HepG2 (cell line): ENCODE measurements around the gene STK32C. TPM values are rescaled to one million over a fixed set of nuclear protein-coding genes. Genes with fewer than 3 reads are reported as not detected.

Experiments
- ATAC-seq: fragments of 200-7000 bp; cut with Tn5 transposase; 3 replicates; pipeline ENCODE4 v1.9.1; 2020; ENCODE audit warnings: mild to moderate bottlenecking, moderate library complexity
- BruUV-seq: library from RNA; stranded (reverse); fragments of 400-500 nt; replicated peaks from 2 replicates; lab custom pipeline; 2021; lab: Mats Ljungman, UMichigan
- CTCF ChIA-PET: fragments of 300-600 bp; formaldehyde crosslinking; extraction: SDS; loops from one replicate; lab custom pipeline; 2021; ENCODE audit warnings: low total read pairs, inconsistent platforms, low intra/inter-chr PET ratio; lab: Yijun Ruan, JAX
- POLR2A ChIA-PET: fragments of 350-600 bp; sonication (Branson Sonifier 250); formaldehyde crosslinking; loops from one replicate; lab custom pipeline; 2020; ENCODE audit warnings: antibody characterized with exemption, inconsistent platforms; lab: Yijun Ruan, JAX
- DNase-seq: peaks from one replicate; pipeline ENCODE4 v3.0.0-alpha.2; 2015; ENCODE audit warnings: low spot score
- FAIRE-seq: peaks from 3 replicates; lab custom pipeline; 2011; peaks lifted over from hg19 to GRCh38; lab: Jason Lieb, UNC
- H2AFZ ChIP-seq: one replicate; pipeline ENCODE4 v1.6.1; 2011; ENCODE audit warnings: low read length, inconsistent platforms
- H3K27ac ChIP-seq: fragments of 300-600 bp; 3 replicates; pipeline ENCODE4 v1.8.0; 2011; ENCODE audit warnings: mixed run types, mild to moderate bottlenecking, mixed read lengths, low read length, inconsistent platforms; ENCODE audit not compliant: insufficient read depth; ENCODE audit errors: extremely low read length
- H3K27me3 ChIP-seq, 2 experiments: fragments of 200-600 bp in 1 of 2; 2 replicates in 1 of 2; 3 replicates in 1 of 2; pipeline versions ENCODE4 v1.6.0 to v1.8.0; 2011; ENCODE audit warnings: low read length in 2 of 2, mild to moderate bottlenecking in 2 of 2, moderate library complexity in 2 of 2, inconsistent platforms in 1 of 2; ENCODE audit not compliant: insufficient read depth in 2 of 2, control insufficient read depth in 1 of 2
- H3K36me3 ChIP-seq, 2 experiments: fragments of 200-600 bp in 1 of 2; replicated peaks in 1 of 2; 2 replicates in 1 of 2; 3 replicates in 1 of 2; pipeline versions ENCODE4 v1.5.1 to v1.8.0; 2011; ENCODE audit warnings: low read length in 2 of 2, inconsistent platforms in 1 of 2; ENCODE audit not compliant: insufficient read depth in 2 of 2, control insufficient read depth in 1 of 2
- H3K4me1 ChIP-seq: 2 replicates; pipeline ENCODE4 v1.5.1; 2012; ENCODE audit warnings: low read length, inconsistent platforms; ENCODE audit not compliant: insufficient read depth
- H3K4me2 ChIP-seq: 2 replicates; pipeline ENCODE4 v1.6.0; 2011; ENCODE audit warnings: low read depth, low read length, inconsistent platforms
- H3K4me3 ChIP-seq, 3 experiments: fragments of 200-600 bp in 1 of 3; sonication (generic), shearing (Covaris generic) in 1 of 3; replicated peaks in 1 of 3; 2 replicates each; pipeline ENCODE4 v1.5.1; 2011 to 2016; ENCODE audit warnings: low read length in 3 of 3, inconsistent platforms in 2 of 3, low read depth in 2 of 3, mild to moderate bottlenecking in 2 of 3, control low read depth in 1 of 3, mixed read lengths in 1 of 3; ENCODE audit not compliant: insufficient read depth in 1 of 3
- H3K79me2 ChIP-seq: one replicate; pipeline ENCODE4 v1.6.1; 2011; ENCODE audit warnings: low read length, inconsistent platforms; ENCODE audit not compliant: insufficient read depth
- H3K9ac ChIP-seq: 2 replicates; pipeline ENCODE4 v1.6.0; 2011; ENCODE audit warnings: mild to moderate bottlenecking, low read depth, low read length, inconsistent platforms; ENCODE audit not compliant: insufficient read depth
- H3K9me3 ChIP-seq: 2 replicates; pipeline ENCODE4 v1.5.1; 2012; ENCODE audit warnings: mild to moderate bottlenecking, low read length
- H4K20me1 ChIP-seq: 2 replicates; pipeline ENCODE4 v1.6.0; 2011; ENCODE audit warnings: inconsistent platforms, mild to moderate bottlenecking, low read length, moderate library complexity; ENCODE audit not compliant: insufficient read depth
- CC2D1A ChIP-seq: sonication (generic); formaldehyde crosslinking; IDR thresholded peaks from 2 replicates; pipeline ENCODE4 v1.8.1; 2023; ENCODE audit warnings: mild to moderate bottlenecking, missing genetic modification reagents
- KDM4B ChIP-seq: sonication (generic); formaldehyde crosslinking; IDR thresholded peaks from 2 replicates; pipeline ENCODE4 v1.4.0; 2020; ENCODE audit warnings: missing genetic modification reagents
- MAFG ChIP-seq: sonication (generic); formaldehyde crosslinking; IDR thresholded peaks from 2 replicates; pipeline ENCODE4 v1.5.1; 2020; ENCODE audit warnings: mild to moderate bottlenecking, missing genetic modification reagents
- MYNN ChIP-seq: sonication (generic); formaldehyde crosslinking; IDR thresholded peaks from 2 replicates; pipeline ENCODE4 v1.4.0; 2020; ENCODE audit warnings: mild to moderate bottlenecking, low read depth, missing genetic modification reagents
- MZF1 ChIP-seq: sonication (generic); formaldehyde crosslinking; IDR thresholded peaks from 2 replicates; pipeline ENCODE4 v1.8.1; 2023; ENCODE audit warnings: mild to moderate bottlenecking, missing genetic modification reagents, borderline replicate concordance
- PAF1 ChIP-seq: IDR thresholded peaks from 2 replicates; pipeline ENCODE4 v1.6.1; 2016; ENCODE audit warnings: missing genetic modification reagents, missing compliant biosample characterization
- PAWR ChIP-seq: sonication (generic); formaldehyde crosslinking; IDR thresholded peaks from 2 replicates; pipeline ENCODE4 v1.4.0; 2020; ENCODE audit warnings: missing genetic modification reagents, mild to moderate bottlenecking, borderline replicate concordance
- PHB2 ChIP-seq: fragments of 450-650 bp; IDR thresholded peaks from 2 replicates; pipeline ENCODE4 v1.6.1; 2018; ENCODE audit not compliant: partially characterized antibody
- RFX1 ChIP-seq: fragments of 450-650 bp; IDR thresholded peaks from 2 replicates; pipeline ENCODE4 v1.6.1; 2017
- SP140L ChIP-seq: sonication (generic); formaldehyde crosslinking; IDR thresholded peaks from 2 replicates; pipeline ENCODE4 v1.4.0; 2020; ENCODE audit warnings: missing genetic modification reagents, borderline replicate concordance
- ZBTB20 ChIP-seq: sonication (generic); formaldehyde crosslinking; IDR thresholded peaks from 2 replicates; pipeline ENCODE4 v1.8.1; 2023; ENCODE audit warnings: missing genetic modification reagents, low read depth, mild to moderate bottlenecking, borderline replicate concordance
- ZBTB25 ChIP-seq: IDR thresholded peaks from 2 replicates; pipeline ENCODE4 v1.6.1; 2018; ENCODE audit warnings: missing genetic modification reagents
- ZFP36L1 ChIP-seq: sonication (generic); formaldehyde crosslinking; IDR thresholded peaks from 2 replicates; pipeline ENCODE4 v1.8.0; 2022; ENCODE audit warnings: mild to moderate bottlenecking, missing genetic modification reagents, moderate library complexity
- ZNF143 ChIP-seq: sonication (generic); formaldehyde crosslinking; IDR thresholded peaks from 2 replicates; pipeline ENCODE4 v1.4.0; 2020; ENCODE audit warnings: missing genetic modification reagents
- ZNF205 ChIP-seq: IDR thresholded peaks from 2 replicates; pipeline ENCODE4 v1.6.1; 2018; ENCODE audit warnings: missing biosample characterization, missing genetic modification reagents
- ZNF292 ChIP-seq: sonication (generic); formaldehyde crosslinking; IDR thresholded peaks from 2 replicates; pipeline ENCODE4 v1.8.1; 2022; ENCODE audit warnings: mild to moderate bottlenecking, low read depth, missing genetic modification reagents, borderline replicate concordance
- ZNF34 ChIP-seq: sonication (generic); formaldehyde crosslinking; IDR thresholded peaks from 2 replicates; pipeline ENCODE4 v1.4.0; 2020; ENCODE audit warnings: mild to moderate bottlenecking, missing genetic modification reagents, borderline replicate concordance
- ZSCAN30 ChIP-seq: sonication (generic); formaldehyde crosslinking; IDR thresholded peaks from 2 replicates; pipeline ENCODE4 v1.5.0; 2020; ENCODE audit warnings: mild to moderate bottlenecking, missing genetic modification reagents
- WGBS: methylation state at CpG from one replicate; pipeline ENCODE4 v1.1.6; 2017; ENCODE audit warnings: low lambda C conversion rate; 5-methylcytosine and 5-hydroxymethylcytosine counted together
- in situ Hi-C: cut with HindIII; loops from 2 replicates; pipeline ENCODE4 v1.10.0; 2017; ENCODE audit warnings: low pct_unique_long_range_greater_than_20kb; ENCODE audit not compliant: extremely low pct_ligation_motif_present
- intact Hi-C: fragments of 100-400 bp; cut with micrococcal nuclease; formaldehyde crosslinking; loops from one replicate; pipeline ENCODE4 v1.10.0; 2022; ENCODE audit not compliant: unreplicated experiment
- polyA plus RNA-seq, 8 experiments: library from polyadenylated mRNA; depleted of rRNA in 3 of 8; stranded (reverse) in 7 of 8; unstranded in 1 of 8; fragments of >200 nt; fragmentation: Illumina TruSeq in 4 of 8; extraction: Trizol in 4 of 8; gene quantifications; 2 replicates each; pipeline versions ENCODE4 v1.2.1 to v1.2.3, GENCODE V29; 2011 to 2016; ENCODE audit warnings: low read depth in 4 of 8, missing spikeins in 1 of 8, mixed read lengths in 1 of 8; ENCODE audit not compliant: insufficient read depth in 1 of 8
- total RNA-seq, 5 experiments: library from RNA; depleted of rRNA; stranded (reverse); fragments of >200 nt; fragmentation: Illumina TruSeq; extraction: Trizol; gene quantifications; 2 replicates each; pipeline ENCODE4 v1.2.3, GENCODE V29; 2016; ENCODE audit warnings: low read depth in 1 of 5

The STK32C gene
- total and polyA plus RNA-seq, 2 of the 13 experiments (the other 11 are each of a cell fraction or from before 2014, with no cell fraction given), result 10.9 to 19.4 TPM

- POLR2A ChIA-PET, result no interaction called here
- Histone ChIP-seq H3K27me3 (no peaks in the 10 kb centered on the region), H3K9ac (no peak overlapping the region), H3K79me2 (no peaks in the 10 kb centered on the region), H3K4me2 (no peak overlapping the region), H3K36me3 (0 out of 5 replicates have a peak, but pooled peaks cover 0 to 3% of the 10 kb centered on the region in 2 experiments), H3K4me1 (peaks cover 26% of the 10 kb centered on the region), H3K9me3 (no peaks in the 10 kb centered on the region), H3K27ac (no peak overlapping the region), H2AFZ (no peak overlapping the region), H3K4me3 (no peak overlapping the region), H4K20me1 (no peaks in the 10 kb centered on the region)
- TF ChIP-seq MAFG, result no peak
- no peak for TF ChIP-seq MZF1
- no peak for TF ChIP-seq ZFP36L1 (CRISPR knock-in tag)
- TF ChIP-seq ZSCAN30 (CRISPR knock-in tag), result no peak
- TF ChIP-seq KDM4B, result no peak
- no peak for TF ChIP-seq ZNF34 (CRISPR knock-in tag)
- TF ChIP-seq PAWR (CRISPR knock-in tag), result no peak
- TF ChIP-seq PAF1, result no peak
- TF ChIP-seq SP140L, result no peak
- TF ChIP-seq ZBTB25 (CRISPR knock-in tag), result no peak
- TF ChIP-seq ZBTB20, result no peak
- TF ChIP-seq RFX1, result no peak
- no peak for TF ChIP-seq MYNN (CRISPR knock-in tag)
- no peak for TF ChIP-seq ZNF205 (CRISPR knock-in tag)
- TF ChIP-seq ZNF143, result no peak
- no peak for TF ChIP-seq PHB2
- TF ChIP-seq ZNF292, result no peak
- no peak for TF ChIP-seq CC2D1A (CRISPR knock-in tag)
- intact Hi-C loops, result no loop called here
- FAIRE-seq (no peak), DNase-seq (no peak), ATAC-seq (no peak)
- in situ Hi-C loops, result no loop called here
- CTCF ChIA-PET, result no interaction called here
- WGBS, result 96% methylated on average over 7 of the region's 10 CpGs
- BruUV-seq, result no TSS peak
Observed at GRCh38 chr10:132321726-132322125, 14.0 kb upstream of the STK32C start.
